Measurements from ENCODE around the gene CECR2.
"Not testable (repeated sequence)": the region's sequence is repeated elsewhere in the genome, so short reads cannot be mapped to it uniquely, and the experiment has no call there.

The CECR2 gene

DNA sequence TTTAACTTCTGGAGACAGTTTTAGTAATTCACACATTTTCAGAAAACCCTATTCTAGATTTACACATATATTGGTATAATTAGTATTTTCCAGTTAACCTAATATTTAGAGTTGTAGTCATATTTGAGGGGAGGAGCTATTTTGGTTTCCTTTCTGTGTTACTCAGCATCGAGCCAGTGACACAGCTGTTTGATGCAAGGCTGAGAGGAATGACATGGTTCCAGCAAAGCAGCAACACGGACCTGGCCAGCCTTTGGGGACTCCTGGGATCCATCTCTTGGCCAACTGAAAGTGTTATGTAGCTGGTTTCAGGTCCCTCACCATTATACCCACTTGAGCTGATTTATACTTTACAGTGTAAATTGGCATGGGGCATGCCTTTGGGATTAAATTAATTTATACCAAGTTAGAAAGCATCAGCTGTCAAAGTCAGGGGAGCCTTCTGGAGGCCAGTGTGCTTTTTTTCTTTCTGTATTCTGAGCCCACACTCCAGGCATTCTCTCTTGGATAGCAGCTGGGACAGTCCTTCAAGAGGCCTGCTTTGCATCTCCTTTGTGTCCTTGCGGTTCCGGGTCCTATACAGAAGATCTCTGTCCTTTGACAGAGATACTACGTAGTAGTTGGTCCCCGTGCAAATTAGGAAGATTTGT lies 102.8 kb downstream of the CECR2 start:
- no peak for DNase-seq

DNA sequence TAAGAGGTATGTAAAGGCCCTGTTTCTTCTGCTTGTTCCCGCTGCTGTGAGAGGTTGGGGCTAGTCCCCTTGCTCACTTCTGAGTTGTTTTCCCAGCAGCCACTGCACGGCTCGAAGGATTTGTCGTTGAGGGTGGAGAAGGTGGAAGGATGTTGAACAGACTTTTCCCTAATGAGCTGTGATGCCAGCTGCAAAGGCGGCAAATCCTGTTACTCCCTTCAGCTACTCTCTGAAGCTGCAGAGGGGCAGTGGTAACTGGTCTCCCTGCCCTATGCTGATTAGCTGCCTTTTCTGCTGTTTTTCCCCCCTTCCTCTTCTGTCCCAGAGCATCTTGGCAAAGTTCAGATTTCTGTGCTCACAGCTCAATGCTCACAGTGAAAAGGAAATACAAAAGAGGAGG lies 103.7 kb downstream of the CECR2 start:
- no peak for DNase-seq

DNA sequence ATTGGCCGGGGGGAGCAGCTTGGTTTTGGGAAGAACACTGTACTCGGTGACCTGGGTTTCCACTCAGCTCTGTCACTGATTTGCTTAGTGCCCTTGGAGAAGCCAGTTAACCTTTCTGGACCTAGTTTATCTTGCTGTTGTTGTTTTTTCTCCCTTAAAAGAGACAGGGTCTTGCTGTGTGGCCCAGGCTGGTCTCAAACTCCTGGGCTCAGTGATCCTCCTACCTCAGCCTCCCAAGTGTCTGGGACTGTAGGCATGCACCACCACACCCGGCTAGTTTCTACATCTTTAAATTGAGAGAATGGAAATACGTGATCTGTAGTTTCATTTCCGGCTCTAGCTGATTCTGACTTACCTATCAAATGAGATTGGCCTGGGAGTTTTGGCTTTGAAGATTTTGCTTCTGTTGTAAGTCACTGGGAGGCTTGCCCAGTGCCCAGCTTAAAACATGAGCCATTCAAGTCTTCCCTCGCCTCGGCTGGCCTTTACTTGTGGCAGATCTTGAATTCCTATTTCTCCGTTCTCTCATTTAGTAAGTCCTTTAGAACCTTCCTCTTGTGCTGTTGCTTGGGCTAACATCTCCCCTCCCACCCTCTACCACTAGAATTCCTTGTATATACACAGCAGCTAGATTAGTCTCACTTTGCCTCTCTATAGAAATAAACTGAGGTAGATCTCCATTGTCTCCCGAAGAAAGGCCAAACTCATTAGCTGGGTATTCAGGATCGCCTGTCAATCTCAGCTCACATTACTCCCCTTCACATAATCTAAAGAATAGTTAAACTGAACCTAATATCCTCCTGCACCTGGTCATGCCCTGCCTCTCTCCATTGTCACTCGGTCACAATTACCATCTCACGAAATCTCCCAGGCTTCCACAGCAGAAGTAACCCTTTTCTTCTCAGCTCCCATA lies 106.3 kb downstream of the CECR2 start:
- DNase-seq: no peak

DNA sequence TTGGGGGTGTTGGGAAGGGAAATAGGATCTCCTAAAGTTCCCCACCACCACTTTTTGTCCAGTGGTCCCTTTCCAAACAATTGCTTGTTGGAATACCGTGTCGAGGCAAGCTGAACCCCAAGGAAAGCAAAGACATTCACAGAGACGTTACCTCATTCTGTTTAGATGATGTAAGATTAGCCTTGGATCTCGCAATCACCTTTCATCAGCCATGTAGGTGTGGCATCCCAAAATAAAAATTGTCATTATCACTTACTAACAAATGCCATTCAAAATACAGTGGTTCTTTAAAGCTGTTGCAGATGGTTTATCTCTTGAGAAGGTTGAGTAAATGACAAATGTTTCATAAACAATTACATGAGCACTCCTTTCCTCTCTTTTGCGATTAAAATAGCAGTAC lies 107.6 kb downstream of the CECR2 start:
- no peak for DNase-seq

DNA sequence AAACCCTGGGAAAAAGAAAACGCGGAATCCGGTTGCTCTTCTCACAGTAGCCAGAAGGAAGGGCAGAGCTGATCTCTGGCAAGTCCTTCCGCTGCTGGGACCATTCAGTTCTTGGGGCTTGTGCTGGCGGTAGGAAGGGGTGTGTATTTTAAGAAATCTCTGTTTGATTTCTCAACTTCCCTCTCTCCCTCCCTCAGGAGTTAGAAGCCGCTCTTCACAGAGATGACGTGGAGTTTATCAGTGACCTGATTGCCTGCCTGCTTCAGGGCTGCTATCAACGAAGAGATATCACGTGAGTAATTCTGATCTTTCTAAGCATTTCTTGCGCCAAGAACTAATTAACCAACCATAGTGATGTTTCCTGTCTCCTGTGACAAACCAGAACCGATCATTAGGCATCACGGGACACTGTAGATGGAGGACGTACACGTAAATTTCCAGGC lies 108.2 kb downstream of the CECR2 start:
- no peak for DNase-seq

DNA sequence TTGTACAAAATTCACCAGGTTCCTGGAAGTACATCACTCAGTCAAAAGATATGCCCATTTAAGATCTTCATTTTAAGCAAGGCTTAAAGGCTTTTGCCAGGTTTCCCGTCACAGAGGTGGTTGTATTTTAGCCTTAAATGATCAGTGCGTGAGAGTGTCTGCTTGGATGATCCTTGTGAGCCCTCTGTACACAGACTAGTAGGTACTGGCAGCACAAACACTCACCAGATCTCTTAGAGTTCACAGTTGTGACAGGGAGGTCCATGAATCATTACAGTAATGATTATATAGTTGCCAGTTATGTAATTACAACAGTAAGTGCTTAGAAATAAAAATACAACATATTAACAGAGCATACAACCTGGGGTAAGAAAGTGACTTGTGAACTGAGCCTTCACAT lies 109.9 kb downstream of the CECR2 start:
- DNase-seq: no peak

DNA sequence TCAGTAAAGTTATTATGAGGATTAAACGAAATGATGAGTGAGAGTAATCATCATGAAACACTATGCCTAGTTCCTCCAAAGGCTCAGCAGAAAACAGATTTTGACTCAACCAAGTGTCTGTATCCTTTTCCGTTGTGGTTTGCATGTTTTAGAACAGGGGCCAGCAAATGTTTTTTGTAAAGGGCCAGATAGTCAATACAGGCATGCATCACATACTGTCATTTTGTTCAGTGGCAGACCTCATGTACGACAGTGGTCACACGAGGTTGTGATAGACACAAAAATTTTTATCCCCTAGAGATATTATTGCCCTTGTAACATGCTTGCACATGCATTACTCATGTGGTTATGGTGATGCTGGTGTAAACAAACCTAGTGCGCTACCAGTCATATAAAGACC lies 112.2 kb downstream of the CECR2 start:
- DNase-seq: no peak

DNA sequence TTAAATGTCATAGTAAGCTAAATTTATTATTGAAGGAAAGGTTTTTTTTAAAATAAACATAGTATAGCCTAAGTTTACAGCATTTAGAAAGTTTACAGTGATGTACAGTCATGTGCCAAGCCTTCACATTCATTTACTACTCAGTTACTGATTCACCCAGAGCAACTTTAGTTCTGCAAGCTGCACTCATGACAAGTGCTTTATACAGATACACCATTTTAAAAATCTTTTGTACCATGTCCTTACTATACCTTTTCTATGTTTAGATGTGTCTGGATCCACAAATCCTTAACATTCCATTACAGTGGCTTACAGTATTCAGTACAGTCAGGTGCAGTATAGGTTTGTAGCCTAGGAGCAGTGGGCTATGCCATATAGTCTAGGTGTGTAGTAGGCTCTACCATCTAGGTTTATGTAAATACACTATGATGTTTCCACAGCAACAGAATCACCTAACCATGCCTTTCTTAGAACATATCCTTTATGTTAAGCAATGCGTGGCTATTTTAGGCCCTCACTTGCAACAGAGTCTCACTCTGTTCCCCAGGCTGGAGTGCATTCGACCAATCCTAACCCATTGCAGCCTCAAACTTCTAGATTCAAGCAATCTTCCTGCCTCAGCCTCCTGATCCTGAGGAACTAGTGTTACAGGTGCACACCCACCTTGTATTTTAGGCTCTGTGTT lies 114.6 kb downstream of the CECR2 start:
- no peak for DNase-seq

DNA sequence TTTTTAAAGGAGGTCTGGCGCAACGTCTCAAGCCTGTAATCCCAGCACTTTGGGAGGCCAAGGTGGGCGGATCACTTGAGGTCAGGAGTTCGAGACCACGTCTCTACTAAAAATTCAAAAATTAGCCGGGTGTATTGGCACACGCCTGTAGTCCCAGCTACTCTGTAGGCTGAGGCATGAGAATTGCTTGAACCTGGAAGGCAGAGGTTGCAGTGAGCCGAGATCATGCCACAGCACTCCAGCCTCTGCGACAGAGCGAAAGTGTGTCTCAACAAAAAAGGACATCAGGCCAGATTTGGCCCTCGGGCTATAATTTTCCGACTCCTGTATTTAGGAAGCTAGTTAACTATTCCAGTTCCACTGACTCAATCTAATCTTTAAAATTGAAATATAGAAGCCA lies 115.3 kb downstream of the CECR2 start:
- DNase-seq: no peak

DNA sequence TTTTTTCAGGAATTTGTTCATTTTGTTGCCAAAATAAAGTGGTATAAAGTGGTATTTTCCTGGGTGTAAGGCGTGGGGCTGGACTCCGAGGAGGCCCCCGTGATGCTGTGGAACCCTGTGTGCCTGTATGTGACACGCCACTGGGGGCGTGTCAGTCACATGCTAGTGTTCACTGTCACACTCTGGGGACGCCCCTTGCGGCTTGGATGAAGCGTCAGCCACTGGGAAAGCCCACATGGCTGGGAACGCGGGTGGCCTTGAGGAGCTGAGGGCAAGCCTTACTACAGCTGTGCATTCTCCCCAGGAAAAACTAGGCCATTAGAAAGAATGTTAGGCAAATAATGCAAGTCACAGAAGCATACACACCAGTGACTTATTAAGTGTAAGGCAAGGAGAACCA lies 117.1 kb downstream of the CECR2 start:
- no peak for DNase-seq

DNA sequence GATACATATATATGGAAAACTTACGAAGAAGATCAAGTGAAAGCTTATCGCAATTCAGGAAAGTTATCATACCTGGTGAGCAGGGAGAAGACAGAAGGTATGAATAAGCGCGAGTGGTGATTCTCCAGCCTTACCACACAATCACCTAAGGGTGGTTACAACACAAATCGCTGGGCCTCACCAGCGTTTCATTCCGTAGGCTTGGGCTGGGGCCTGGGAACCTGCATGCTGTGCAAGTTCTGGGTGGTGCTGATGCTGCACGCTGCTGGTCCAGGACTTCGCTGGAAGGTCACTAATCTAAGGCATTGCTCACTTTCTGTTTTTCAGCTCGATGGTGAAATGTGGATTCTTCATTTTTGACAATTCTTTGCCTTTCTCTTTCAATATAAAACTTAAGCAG lies 117.5 kb downstream of the CECR2 start:
- DNase-seq: no peak

DNA sequence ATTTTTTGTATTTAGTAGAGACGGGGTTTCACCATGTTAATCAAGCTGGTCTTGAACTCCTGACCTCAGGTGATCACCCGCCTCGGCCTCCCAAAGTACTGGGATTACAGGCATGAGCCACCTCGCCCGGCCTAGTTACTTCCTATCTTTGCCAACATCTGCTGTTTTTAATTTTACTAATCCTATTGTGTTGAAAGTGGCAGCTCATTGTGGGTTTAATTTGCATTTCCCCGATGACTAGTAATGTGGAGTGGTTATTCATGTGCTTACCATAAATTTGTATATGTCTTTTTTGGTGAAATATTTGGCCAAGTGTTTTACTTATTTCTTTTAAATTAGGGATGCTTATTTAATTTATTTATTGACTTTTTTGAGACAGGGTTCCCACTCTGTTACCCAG lies 119.8 kb downstream of the CECR2 start:
- no peak for DNase-seq

DNA sequence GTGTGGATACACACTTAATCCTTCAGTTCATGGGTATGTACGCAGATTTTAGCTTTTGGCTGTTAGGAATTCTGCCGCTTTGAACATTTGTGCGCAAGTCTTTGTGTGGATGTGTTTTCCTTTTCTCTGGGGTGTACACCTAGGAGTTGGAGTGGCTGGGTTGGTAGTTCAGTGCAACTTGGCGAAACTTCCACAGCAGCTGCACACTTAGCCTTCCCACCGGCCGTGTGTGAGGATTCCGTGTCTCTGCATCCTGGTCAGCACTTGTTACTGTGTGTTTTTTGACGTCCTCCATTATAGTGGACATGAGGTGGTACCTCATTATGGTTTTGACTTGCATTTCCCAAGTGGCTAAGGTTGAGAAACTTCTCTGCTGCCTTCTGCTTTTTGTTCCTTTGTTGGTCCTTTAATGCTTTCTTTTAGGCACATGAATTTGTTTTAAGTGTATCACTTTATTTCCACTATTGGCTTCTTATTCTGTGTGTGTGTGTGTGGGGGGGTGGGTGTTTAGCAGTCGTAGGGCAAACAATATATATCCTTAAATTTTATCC lies 121.9 kb downstream of the CECR2 start:
- DNase-seq: no peak

DNA sequence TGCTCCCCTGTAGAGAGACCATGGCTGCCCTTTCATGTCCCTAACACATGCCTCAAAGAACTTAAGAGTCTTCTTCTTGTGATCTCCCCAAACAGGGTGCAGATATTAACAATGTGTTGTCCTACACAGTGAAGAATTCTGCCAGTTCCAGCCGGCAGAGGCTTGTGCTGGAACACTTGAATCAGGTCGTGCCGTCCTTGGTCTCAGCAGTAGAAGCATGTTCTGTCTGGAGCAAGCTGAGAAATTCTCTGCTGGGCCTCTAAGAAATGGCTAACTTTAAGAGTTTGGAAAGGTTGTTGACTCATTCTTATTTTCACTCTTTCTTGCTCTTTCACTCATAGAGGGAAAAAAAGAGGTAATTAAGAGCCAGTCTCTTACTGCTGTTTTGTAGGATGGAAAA lies 123.0 kb downstream of the CECR2 start:
- no peak for DNase-seq

DNA sequence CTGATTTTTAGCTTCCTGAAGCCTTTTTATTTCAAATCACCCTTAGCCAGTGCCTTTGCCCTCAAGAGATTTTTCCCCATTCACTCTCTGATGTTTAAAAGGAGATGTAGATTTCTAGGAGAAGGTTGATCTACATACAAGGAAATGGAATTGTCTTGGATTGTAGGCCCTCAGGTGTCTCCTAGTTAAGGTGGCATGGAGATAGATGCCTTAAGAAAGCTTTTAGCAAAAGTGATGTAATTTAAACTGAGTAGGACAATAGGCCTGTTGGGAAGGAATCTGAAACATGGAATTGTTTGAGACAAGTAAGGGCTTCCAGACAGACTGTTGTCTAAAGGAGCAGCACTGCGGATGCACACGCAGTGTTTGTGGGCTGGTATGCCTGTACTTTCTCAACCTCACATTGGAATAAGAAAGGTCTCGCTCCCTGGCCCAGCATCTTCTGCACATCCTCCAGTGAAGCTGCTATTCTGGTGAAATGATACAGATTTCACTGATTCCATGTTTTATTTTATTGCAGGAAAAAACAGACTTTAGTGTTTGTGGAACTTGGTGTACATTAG lies 124.2 kb downstream of the CECR2 start:
- DNase-seq: no peak

DNA sequence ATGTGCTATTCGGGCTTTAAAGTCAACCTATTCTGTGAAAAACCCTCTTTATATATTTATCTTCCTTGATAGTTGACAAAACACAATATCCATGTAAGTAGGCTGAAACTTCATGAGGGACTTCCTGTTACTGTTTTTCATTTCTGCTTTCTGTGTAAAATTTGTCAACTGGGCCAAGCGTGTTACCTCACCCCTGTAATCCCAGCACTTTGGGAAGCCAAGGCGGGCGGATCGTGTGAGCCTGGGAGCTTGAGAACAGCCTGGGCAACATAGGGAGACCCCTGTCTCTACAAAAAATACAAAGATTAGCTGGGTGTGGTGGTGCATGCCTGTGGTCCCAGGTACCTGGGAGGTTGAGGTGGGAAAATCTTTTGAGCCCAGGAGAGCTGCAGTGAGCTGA lies 127.6 kb downstream of the CECR2 start:
- DNase-seq: no peak

DNA sequence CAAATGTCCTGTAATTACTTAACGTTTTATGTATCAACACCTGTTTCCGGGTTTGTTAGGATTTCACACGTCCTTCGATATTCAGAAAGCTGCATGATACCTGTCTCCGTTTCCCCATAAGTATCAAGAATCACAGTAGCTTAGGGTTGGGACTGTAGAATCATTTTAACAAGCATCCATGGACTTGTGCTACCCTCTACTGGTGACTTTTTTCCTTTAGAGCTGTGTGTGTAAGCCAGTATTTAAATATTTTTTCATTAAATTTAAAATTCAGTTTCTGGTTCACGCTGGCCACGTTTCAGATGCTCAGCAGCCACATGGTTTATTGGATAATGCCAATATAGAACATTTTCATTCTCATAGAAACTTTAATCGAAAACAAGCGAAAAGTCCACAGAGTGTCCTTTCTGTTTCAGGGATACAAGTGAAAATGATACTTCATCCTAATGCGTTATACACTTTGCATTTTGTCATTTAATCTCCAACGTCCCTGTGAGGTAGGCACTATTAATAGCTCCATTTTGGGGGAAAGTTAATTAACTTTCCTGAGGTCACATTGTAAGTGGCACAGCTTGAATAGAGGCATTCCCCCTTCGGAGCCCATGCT lies 132.5 kb downstream of the CECR2 start:
- no peak for DNase-seq

DNA sequence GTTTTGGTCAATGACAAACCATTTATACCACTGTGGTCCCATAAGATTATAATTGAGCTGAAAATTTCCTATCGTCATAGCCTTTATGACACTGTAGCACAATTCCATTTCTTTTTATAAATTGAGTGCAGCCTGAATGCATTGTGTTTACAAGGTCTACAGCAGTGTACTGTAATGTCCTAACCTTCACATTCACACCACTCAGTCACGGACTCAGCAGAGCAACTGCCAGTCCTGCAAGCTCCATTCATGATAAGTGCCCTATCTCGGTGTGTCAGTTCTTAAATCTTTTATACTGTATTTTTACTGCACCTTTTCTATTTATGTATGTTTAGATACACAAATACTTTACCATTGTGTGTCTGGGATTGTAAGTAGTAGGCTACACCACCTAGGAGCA lies 138.8 kb downstream of the CECR2 start:
- DNase-seq: no peak

DNA sequence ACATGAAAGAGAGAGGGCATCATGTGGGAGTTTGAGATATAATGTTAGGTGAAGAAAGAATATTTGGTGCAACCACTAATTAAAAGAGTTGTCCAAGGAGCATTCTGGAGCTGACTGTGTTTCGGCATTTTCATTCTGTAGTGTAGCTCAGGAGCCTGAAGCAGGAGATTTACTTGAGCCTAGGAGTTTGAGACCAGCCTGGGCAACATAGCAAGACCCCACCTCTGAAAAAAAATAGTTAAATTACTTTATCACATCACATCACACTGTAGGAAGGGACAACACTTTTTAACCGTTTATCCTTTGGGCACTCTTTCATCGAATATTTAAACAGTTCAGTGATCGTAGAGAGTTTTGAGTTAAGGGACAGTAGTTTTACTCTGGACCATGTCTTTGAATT lies 143.7 kb downstream of the CECR2 start:
- no peak for DNase-seq

DNA sequence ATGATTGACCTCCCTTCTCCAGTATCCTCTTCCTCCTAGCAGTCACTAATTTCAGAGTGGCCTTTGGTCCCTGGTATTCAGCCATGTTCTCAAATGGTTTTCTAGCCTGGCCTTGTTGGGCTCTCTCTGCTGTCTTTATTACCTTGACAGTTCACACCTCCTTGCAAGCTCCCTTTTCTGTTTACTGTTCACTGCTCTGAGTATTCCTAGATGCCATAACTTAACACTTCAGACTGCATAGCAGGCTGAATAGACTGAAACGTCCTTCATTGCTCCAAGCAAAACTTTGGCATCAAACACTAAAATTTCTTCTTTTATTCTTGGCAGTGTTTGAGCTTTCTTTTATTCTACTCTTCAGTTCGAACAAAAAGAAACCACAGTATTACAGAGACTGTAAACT lies 144.4 kb downstream of the CECR2 start:
- no peak for DNase-seq

DNA sequence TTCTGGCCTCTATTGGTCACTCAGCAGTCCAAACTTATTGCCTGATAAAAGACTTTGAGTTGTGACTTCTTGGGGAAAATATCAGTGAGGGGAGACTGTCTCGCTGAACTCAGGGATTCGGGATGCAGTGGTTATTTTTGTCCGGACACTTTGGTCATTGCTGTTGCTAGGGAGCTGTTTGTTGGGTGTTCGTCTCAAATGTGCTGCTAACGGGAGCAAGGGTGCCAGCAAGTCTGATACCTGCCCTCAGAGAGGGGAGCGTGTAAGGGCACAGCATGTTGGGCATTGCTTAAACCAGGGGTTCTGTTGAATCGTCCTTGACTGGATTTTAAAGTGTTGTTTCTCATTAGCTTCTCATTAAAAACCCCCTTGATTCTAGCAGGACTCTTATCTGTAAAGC lies 144.8 kb downstream of the CECR2 start:
- no peak for DNase-seq

DNA sequence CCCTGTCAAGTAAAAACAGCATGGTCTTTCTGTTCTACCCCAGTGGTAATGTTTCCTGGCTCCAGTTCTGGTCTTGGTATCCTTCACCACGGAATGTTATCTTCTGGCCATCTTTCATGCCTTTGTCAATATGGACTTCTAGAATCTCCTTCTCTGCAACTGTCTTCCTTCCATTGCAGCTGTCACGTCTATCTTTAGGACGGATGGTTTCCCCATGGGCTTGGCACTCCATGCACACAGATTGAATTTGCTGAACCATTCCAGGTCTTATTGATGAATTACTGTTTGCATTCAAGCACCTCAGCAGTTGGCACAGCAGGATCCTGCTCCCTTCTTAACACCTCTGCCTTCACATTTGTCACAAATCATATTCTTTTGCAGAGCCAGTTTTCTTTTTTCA lies 149.1 kb downstream of the CECR2 start:
- DNase-seq: no peak

DNA sequence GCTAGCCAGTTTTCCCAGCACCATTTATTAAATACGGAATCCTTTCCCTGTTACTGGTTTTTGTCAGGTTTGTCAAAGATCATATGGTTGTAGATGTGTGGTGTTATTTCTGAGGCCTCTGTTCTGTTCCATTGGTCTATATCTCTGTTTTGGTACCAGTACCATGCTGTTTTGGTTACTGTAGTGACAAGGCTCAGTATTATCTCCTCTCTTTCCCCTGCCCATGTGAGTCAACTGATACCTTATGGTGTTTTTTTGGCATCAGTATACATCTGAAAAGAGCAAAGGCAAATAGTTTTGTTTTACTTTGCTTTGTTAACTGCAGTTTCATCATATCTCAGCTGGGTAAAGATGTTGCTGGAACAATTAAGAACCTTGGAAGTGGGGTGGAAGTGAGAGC lies 152.7 kb downstream of the CECR2 start:
- not testable (repeated sequence) for DNase-seq
